WTC11 (cell line): ENCODE results near the gene MRPS21. TPM values are rescaled to one million over a fixed set of nuclear protein-coding genes. Genes with fewer than 3 reads are reported as not detected.

Source experiments
- ATAC-seq: fragments of 200-7000 bp; cut with Tn5 transposase; 2 replicates; pipeline ENCODE4 v1.10.0; 2021; ENCODE audit warnings: mild to moderate bottlenecking, moderate library complexity
- Bru-seq: library from RNA; stranded (reverse); fragments of 400-500 nt; gene quantifications from one replicate; lab custom pipeline; 2021; lab: Mats Ljungman, UMichigan
- CTCF ChIA-PET: fragments of 300-600 bp; sonication (Branson Sonifier 250); formaldehyde crosslinking; loops from one replicate; lab custom pipeline; 2021; ENCODE audit warnings: antibody characterized with exemption; lab: Charles Lee
- POLR2A ChIA-PET: fragments of 350-600 bp; sonication (Branson Sonifier 250); formaldehyde crosslinking; loops from one replicate; lab custom pipeline; 2021; ENCODE audit warnings: antibody characterized with exemption; lab: Charles Lee
- DNase-seq: peaks from one replicate; pipeline ENCODE4 v3.0.0; 2021; ENCODE audit warnings: low spot score
- H3K27ac Mint-ChIP-seq: 2 replicates; pipeline ENCODE4 v1.8.0; 2021; ENCODE audit warnings: mixed read lengths
- H3K27me3 Mint-ChIP-seq: 2 replicates; pipeline ENCODE4 v1.8.0; 2021; ENCODE audit warnings: low read depth, mild to moderate bottlenecking, moderate library complexity, mixed read lengths
- H3K36me3 Mint-ChIP-seq: 2 replicates; pipeline ENCODE4 v1.8.0; 2021; ENCODE audit warnings: mixed read lengths
- H3K4me1 Mint-ChIP-seq: 2 replicates; pipeline ENCODE4 v1.8.0; 2022; ENCODE audit warnings: mixed read lengths
- H3K4me3 Mint-ChIP-seq: 2 replicates; pipeline ENCODE4 v1.8.0; 2021; ENCODE audit warnings: mild to moderate bottlenecking, moderate library complexity, mixed read lengths
- H3K9me3 Mint-ChIP-seq: 2 replicates; pipeline ENCODE4 v1.8.0; 2021; ENCODE audit warnings: mixed read lengths
- ATF6 ChIP-seq: sonication (generic); formaldehyde crosslinking; IDR thresholded peaks from 2 replicates; pipeline ENCODE4 v1.8.1; 2023; ENCODE audit warnings: mild to moderate bottlenecking, missing genetic modification reagents
- CBFB ChIP-seq: sonication (generic); formaldehyde crosslinking; IDR thresholded peaks from 2 replicates; pipeline ENCODE4 v1.8.1; 2022; ENCODE audit warnings: mild to moderate bottlenecking, low read depth, missing genetic modification reagents
- CDX4 ChIP-seq: fragments of 250-450 bp; sonication (Bioruptor Pico); IDR thresholded peaks from 2 replicates; pipeline ENCODE4 v1.9.0; 2021; ENCODE audit warnings: moderate library complexity, mild to moderate bottlenecking, inconsistent platforms, borderline replicate concordance
- E2F4 ChIP-seq: sonication (generic); formaldehyde crosslinking; IDR thresholded peaks from 2 replicates; pipeline ENCODE4 v1.8.1; 2022; ENCODE audit warnings: low read depth, mild to moderate bottlenecking, moderate library complexity, missing genetic modification reagents, borderline replicate concordance
- ERG ChIP-seq: fragments of 250-450 bp; sonication (Bioruptor Pico); IDR thresholded peaks from 2 replicates; pipeline ENCODE4 v1.8.0; 2021; ENCODE audit warnings: mild to moderate bottlenecking
- FOXP1 ChIP-seq: sonication (generic); formaldehyde crosslinking; IDR thresholded peaks from 2 replicates; pipeline ENCODE4 v1.8.0; 2022; ENCODE audit warnings: missing genetic modification reagents, mild to moderate bottlenecking, moderate library complexity, borderline replicate concordance
- FOXP4 ChIP-seq: sonication (generic); formaldehyde crosslinking; IDR thresholded peaks from 2 replicates; pipeline ENCODE4 v1.8.0; 2022; ENCODE audit warnings: mild to moderate bottlenecking, missing genetic modification reagents
- NFATC4 ChIP-seq: fragments of 250-450 bp; sonication (Bioruptor Pico); IDR thresholded peaks from 2 replicates; pipeline ENCODE4 v1.9.0; 2021; ENCODE audit warnings: mild to moderate bottlenecking
- NFE2L1 ChIP-seq: sonication (generic); formaldehyde crosslinking; IDR thresholded peaks from 2 replicates; pipeline ENCODE4 v1.8.1; 2023; ENCODE audit warnings: missing genetic modification reagents
- NFYB ChIP-seq: sonication (generic); formaldehyde crosslinking; conservative IDR thresholded peaks from 2 replicates; pipeline ENCODE4 v1.8.0; 2022; ENCODE audit warnings: low read depth, missing genetic modification reagents
- NR1H2 ChIP-seq: sonication (generic); formaldehyde crosslinking; IDR thresholded peaks from 2 replicates; pipeline ENCODE4 v1.9.0; 2021; ENCODE audit warnings: mild to moderate bottlenecking, moderate library complexity, missing genetic modification reagents
- SMAD3 ChIP-seq: sonication (generic); formaldehyde crosslinking; IDR thresholded peaks from 2 replicates; pipeline ENCODE4 v1.8.0; 2022; ENCODE audit warnings: missing genetic modification reagents, mild to moderate bottlenecking, borderline replicate concordance
- SMAD4 ChIP-seq: sonication (generic); formaldehyde crosslinking; IDR thresholded peaks from 2 replicates; pipeline ENCODE4 v1.8.0; 2022; ENCODE audit warnings: mild to moderate bottlenecking, missing genetic modification reagents
- SOX15 ChIP-seq: fragments of 250-450 bp; sonication (Bioruptor Pico); IDR thresholded peaks from 2 replicates; pipeline ENCODE4 v1.9.0; 2021; ENCODE audit warnings: mild to moderate bottlenecking
- TEAD4 ChIP-seq: sonication (generic); formaldehyde crosslinking; IDR thresholded peaks from 2 replicates; pipeline ENCODE4 v1.8.0; 2022; ENCODE audit warnings: mild to moderate bottlenecking, missing genetic modification reagents
- ZBTB21 ChIP-seq: sonication (generic); formaldehyde crosslinking; IDR thresholded peaks from 2 replicates; pipeline ENCODE4 v1.8.1; 2023; ENCODE audit warnings: mild to moderate bottlenecking, missing genetic modification reagents, borderline replicate concordance
- ZNF232 ChIP-seq: sonication (generic); formaldehyde crosslinking; IDR thresholded peaks from 2 replicates; pipeline ENCODE4 v1.8.0; 2022; ENCODE audit warnings: mild to moderate bottlenecking, missing genetic modification reagents
- ZNF317 ChIP-seq: sonication (generic); formaldehyde crosslinking; IDR thresholded peaks from 2 replicates; pipeline ENCODE4 v1.8.1; 2023; ENCODE audit warnings: low read depth, mild to moderate bottlenecking, moderate library complexity, missing genetic modification reagents, borderline replicate concordance
- ZNF396 ChIP-seq: fragments of 250-450 bp; sonication (Bioruptor Pico); IDR thresholded peaks from 2 replicates; pipeline ENCODE4 v1.8.0; 2021; ENCODE audit warnings: mild to moderate bottlenecking, moderate library complexity, borderline replicate concordance
- ZNF416 ChIP-seq: fragments of 250-450 bp; sonication (Bioruptor Pico); IDR thresholded peaks from 2 replicates; pipeline ENCODE4 v1.9.0; 2021; ENCODE audit warnings: mild to moderate bottlenecking, inconsistent platforms
- ZNF425 ChIP-seq: fragments of 250-450 bp; sonication (Bioruptor Pico); conservative IDR thresholded peaks from 2 replicates; pipeline ENCODE4 v1.9.0; 2021; ENCODE audit warnings: mild to moderate bottlenecking
- long read RNA-seq, 3 experiments: library from RNA in 1 of 3; library from capped mRNA in 1 of 3; library from polyadenylated mRNA in 1 of 3; unstranded in 2 of 3; stranded (forward) in 1 of 3; transcript quantifications; one replicate each; pipeline ENCODE4 v2.0.0, GENCODE V29; 2021
- total RNA-seq: library from RNA; stranded (reverse); gene quantifications from 3 replicates; pipeline ENCODE4 v1.2.3, GENCODE V29; 2021

MRPS21 gene
- total RNA-seq (100 to 105 TPM (median 100 TPM) in 3 replicates), Bru-seq, nascent RNA (percentile 94 among the genes with signal in this experiment)
- long read RNA-seq, experiment 1, transcript MRPS21-201 (2 exons, 1,462 nt): minor isoform, 141 of 306 reads
- long read RNA-seq, experiment 1, transcript MRPS21-202 (3 exons, 1,226 nt): major isoform, 159 of 306 reads
- long read RNA-seq, experiment 1, partial matches to known transcripts: 0 of 306 reads
- long read RNA-seq, experiment 1, other reads (novel, unspliced or antisense): 6 of 306 reads
- long read RNA-seq, experiment 2, transcript MRPS21-202 (3 exons, 1,226 nt): minor isoform, 44 of 222 reads
- long read RNA-seq, experiment 2, transcript MRPS21-201 (2 exons, 1,462 nt): major isoform, 171 of 222 reads
- long read RNA-seq, experiment 2, partial matches to known transcripts: 0 of 222 reads
- long read RNA-seq, experiment 2, other reads (novel, unspliced or antisense): 7 of 222 reads
- long read RNA-seq, experiment 3, transcript MRPS21-202 (3 exons, 1,226 nt): minor isoform, 36 of 185 reads
- long read RNA-seq, experiment 3, transcript MRPS21-201 (2 exons, 1,462 nt): major isoform, 142 of 185 reads
- long read RNA-seq, experiment 3, partial matches to known transcripts: 0 of 185 reads
- long read RNA-seq, experiment 3, other reads (novel, unspliced or antisense): 7 of 185 reads

GRCh38 chr1:150293433-150294253, at the start of gene MRPS21:
Gene MRPS21 (plus strand): TSS chr1:150293861. CDS start chr1:150294367, 506 bp downstream.
- Mint-ChIP-seq H3K9me3 (no peaks in the 10 kb centered on the region), H3K27ac (peak within 1 kb of the TSS; percentile 96), H3K4me1 (peaks cover 25% of the 10 kb centered on the region), H3K36me3 (peaks cover 29% of the 10 kb centered on the region), H3K4me3 (peak within 1 kb of the TSS; percentile 94), H3K27me3 (peaks cover 2% of the 10 kb centered on the region; the same call in 1 of the 2 replicates)
- ATAC-seq: peak; percentile 98
- POLR2A ChIA-PET: no interaction called here
- peak; percentile 85 for DNase-seq
- CTCF ChIA-PET: no interaction called here
- TF ChIP-seq NFE2L1 (CRISPR knock-in tag) (no peak), ATF6 (CRISPR knock-in tag) (no peak), FOXP1 (CRISPR knock-in tag) (peak; percentile 63; the same call in 1 of the 2 replicates), ZNF317 (CRISPR knock-in tag) (no peak), NFATC4 (CRISPR knock-in tag) (0 out of 2 replicates have a peak, but pooled peaks have one; percentile 26), ZNF396 (no peak), FOXP4 (CRISPR knock-in tag) (no peak), NFYB (CRISPR knock-in tag) (no peak), SOX15 (CRISPR knock-in tag) (no peak), E2F4 (0 out of 2 replicates have a peak, but pooled peaks have one; percentile 27), CDX4 (CRISPR knock-in tag) (no peak), ZNF425 (CRISPR knock-in tag) (no peak), ERG (CRISPR knock-in tag) (no peak), SMAD4 (CRISPR knock-in tag) (no peak), TEAD4 (CRISPR knock-in tag) (no peak), ZBTB21 (CRISPR knock-in tag) (no peak), ZNF416 (CRISPR knock-in tag) (no peak), ZNF232 (CRISPR knock-in tag) (no peak), CBFB (CRISPR knock-in tag) (no peak), NR1H2 (no peak), SMAD3 (CRISPR knock-in tag) (no peak)
